Ramos (cell line): Measurements from ENCODE around the gene CAPN15.

Experiments
- in situ Hi-C: fragments of 300-500 bp; cut with MboI; formaldehyde crosslinking; loops from one replicate; pipeline ENCODE4 v1.14.3; 2022; ENCODE audit warnings: low sequenced_read_pairs; ENCODE audit not compliant: unreplicated experiment

CAPN15 gene

GRCh38 chr16:574021-574760 is 46.7 kb downstream of the CAPN15 start:
- in situ Hi-C loops: no loop called here

- in situ Hi-C loops: no loop called here
These were observed 48.1 kb downstream of the CAPN15 start for GRCh38 chr16:575354-576196.

- in situ Hi-C loops: no loop called here
These were observed 48.8 kb downstream of the CAPN15 start for GRCh38 chr16:576197-576822.

- in situ Hi-C loops: no loop called here
These were observed 49.3 kb downstream of the CAPN15 start for GRCh38 chr16:576823-577201.

- in situ Hi-C loops: no loop called here
These were observed 50.3 kb downstream of the CAPN15 start for GRCh38 chr16:577796-578195.

- in situ Hi-C loops: no loop called here
These were observed 50.8 kb downstream of the CAPN15 start for GRCh38 chr16:578232-578869.

GRCh38 chr16:578870-579405 is 51.4 kb downstream of the CAPN15 start:
- in situ Hi-C loops: no loop called here

GRCh38 chr16:580141-580945 is 52.8 kb downstream of the CAPN15 start:
- in situ Hi-C loops: no loop called here

- in situ Hi-C loops: no loop called here
These were observed 53.5 kb downstream of the CAPN15 start for GRCh38 chr16:580946-581498.

GRCh38 chr16:582218-582613 is 54.7 kb downstream of the CAPN15 start:
- in situ Hi-C loops: no loop called here

- in situ Hi-C loops: no loop called here
These were observed 55.3 kb downstream of the CAPN15 start for GRCh38 chr16:582614-583331.

GRCh38 chr16:583470-583814 is 55.9 kb downstream of the CAPN15 start:
- in situ Hi-C loops: no loop called here

- in situ Hi-C loops: no loop called here
These were observed 56.5 kb downstream of the CAPN15 start for GRCh38 chr16:583815-584591.

- in situ Hi-C loops: no loop called here
These were observed 57.8 kb downstream of the CAPN15 start for GRCh38 chr16:585351-585750.

GRCh38 chr16:586047-586644 is 58.6 kb downstream of the CAPN15 start:
- in situ Hi-C loops: no loop called here

GRCh38 chr16:586645-587590 is 59.4 kb downstream of the CAPN15 start:
- in situ Hi-C loops: no loop called here

GRCh38 chr16:588639-588888 is 61.1 kb downstream of the CAPN15 start:
- in situ Hi-C loops: no loop called here
